ENCODE data around the gene MLEC.

Gene MLEC

GRCh38 chr12:120697344-120697743 lies 10.4 kb downstream of the MLEC start:
- ATAC-seq, result no peak
- TF ChIP-seq, protein P1, sequence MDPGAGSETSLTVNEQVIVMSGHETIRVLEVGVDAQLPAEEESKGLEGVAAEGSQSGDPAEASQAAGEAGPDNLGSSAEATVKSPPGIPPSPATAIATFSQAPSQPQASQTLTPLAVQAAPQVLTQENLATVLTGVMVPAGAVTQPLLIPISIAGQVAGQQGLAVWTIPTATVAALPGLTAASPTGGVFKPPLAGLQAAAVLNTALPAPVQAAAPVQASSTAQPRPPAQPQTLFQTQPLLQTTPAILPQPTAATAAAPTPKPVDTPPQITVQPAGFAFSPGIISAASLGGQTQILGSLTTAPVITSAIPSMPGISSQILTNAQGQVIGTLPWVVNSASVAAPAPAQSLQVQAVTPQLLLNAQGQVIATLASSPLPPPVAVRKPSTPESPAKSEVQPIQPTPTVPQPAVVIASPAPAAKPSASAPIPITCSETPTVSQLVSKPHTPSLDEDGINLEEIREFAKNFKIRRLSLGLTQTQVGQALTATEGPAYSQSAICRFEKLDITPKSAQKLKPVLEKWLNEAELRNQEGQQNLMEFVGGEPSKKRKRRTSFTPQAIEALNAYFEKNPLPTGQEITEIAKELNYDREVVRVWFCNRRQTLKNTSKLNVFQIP (CRISPR knock-in tag; IDR thresholded peaks at IDR 0.05; ENCODE audit: borderline replicate concordance, low read depth), result no peak
- TF ChIP-seq ESRRG (CRISPR knock-in tag; IDR thresholded peaks at IDR 0.05) (no peak), ARNTL (CRISPR knock-in tag; IDR thresholded peaks at IDR 0.05; ENCODE audit: borderline replicate concordance, low read depth) (no peak), BACH2 (CRISPR knock-in tag; IDR thresholded peaks at IDR 0.05; ENCODE audit: borderline replicate concordance) (no peak)

GRCh38 chr12:120698665-120699064 lies 11.7 kb downstream of the MLEC start:
- ATAC-seq, result no peak
- no peak for TF ChIP-seq CSRNP3 (CRISPR knock-in tag; IDR thresholded peaks at IDR 0.05)
- no peak for TF ChIP-seq PPARA (CRISPR knock-in tag; IDR thresholded peaks at IDR 0.05; ENCODE audit: borderline replicate concordance)
- no peak for TF ChIP-seq TOX (CRISPR knock-in tag; IDR thresholded peaks at IDR 0.05; ENCODE audit: borderline replicate concordance)
- TF ChIP-seq RARB (CRISPR knock-in tag; IDR thresholded peaks at IDR 0.05), result no peak
- no peak for TF ChIP-seq ZNF8 (CRISPR knock-in tag; IDR thresholded peaks at IDR 0.05)
- TF ChIP-seq, protein P1 (CRISPR knock-in tag; IDR thresholded peaks at IDR 0.05; ENCODE audit: borderline replicate concordance, low read depth), result no peak
- no peak for TF ChIP-seq ZC3H10 (CRISPR knock-in tag; IDR thresholded peaks at IDR 0.05)
- TF ChIP-seq, protein P2, sequence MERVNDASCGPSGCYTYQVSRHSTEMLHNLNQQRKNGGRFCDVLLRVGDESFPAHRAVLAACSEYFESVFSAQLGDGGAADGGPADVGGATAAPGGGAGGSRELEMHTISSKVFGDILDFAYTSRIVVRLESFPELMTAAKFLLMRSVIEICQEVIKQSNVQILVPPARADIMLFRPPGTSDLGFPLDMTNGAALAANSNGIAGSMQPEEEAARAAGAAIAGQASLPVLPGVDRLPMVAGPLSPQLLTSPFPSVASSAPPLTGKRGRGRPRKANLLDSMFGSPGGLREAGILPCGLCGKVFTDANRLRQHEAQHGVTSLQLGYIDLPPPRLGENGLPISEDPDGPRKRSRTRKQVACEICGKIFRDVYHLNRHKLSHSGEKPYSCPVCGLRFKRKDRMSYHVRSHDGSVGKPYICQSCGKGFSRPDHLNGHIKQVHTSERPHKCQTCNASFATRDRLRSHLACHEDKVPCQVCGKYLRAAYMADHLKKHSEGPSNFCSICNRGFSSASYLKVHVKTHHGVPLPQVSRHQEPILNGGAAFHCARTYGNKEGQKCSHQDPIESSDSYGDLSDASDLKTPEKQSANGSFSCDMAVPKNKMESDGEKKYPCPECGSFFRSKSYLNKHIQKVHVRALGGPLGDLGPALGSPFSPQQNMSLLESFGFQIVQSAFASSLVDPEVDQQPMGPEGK (CRISPR knock-in tag; IDR thresholded peaks at IDR 0.05; ENCODE audit: borderline replicate concordance), result no peak
- no peak for TF ChIP-seq SNAI2 (CRISPR knock-in tag; IDR thresholded peaks at IDR 0.05)
- no peak for TF ChIP-seq CSDC2 (CRISPR knock-in tag; IDR thresholded peaks at IDR 0.05)
- no peak for TF ChIP-seq ZFP30 (CRISPR knock-in tag; IDR thresholded peaks at IDR 0.05)
- TF ChIP-seq GLIS3 (CRISPR knock-in tag; IDR thresholded peaks at IDR 0.05), result no peak
- TF ChIP-seq ESRRG (CRISPR knock-in tag; IDR thresholded peaks at IDR 0.05), result no peak
- no peak for TF ChIP-seq ZNF565 (CRISPR knock-in tag; conservative IDR thresholded peaks at IDR 0.05; ENCODE audit: low read depth)
- TF ChIP-seq, protein P3, sequence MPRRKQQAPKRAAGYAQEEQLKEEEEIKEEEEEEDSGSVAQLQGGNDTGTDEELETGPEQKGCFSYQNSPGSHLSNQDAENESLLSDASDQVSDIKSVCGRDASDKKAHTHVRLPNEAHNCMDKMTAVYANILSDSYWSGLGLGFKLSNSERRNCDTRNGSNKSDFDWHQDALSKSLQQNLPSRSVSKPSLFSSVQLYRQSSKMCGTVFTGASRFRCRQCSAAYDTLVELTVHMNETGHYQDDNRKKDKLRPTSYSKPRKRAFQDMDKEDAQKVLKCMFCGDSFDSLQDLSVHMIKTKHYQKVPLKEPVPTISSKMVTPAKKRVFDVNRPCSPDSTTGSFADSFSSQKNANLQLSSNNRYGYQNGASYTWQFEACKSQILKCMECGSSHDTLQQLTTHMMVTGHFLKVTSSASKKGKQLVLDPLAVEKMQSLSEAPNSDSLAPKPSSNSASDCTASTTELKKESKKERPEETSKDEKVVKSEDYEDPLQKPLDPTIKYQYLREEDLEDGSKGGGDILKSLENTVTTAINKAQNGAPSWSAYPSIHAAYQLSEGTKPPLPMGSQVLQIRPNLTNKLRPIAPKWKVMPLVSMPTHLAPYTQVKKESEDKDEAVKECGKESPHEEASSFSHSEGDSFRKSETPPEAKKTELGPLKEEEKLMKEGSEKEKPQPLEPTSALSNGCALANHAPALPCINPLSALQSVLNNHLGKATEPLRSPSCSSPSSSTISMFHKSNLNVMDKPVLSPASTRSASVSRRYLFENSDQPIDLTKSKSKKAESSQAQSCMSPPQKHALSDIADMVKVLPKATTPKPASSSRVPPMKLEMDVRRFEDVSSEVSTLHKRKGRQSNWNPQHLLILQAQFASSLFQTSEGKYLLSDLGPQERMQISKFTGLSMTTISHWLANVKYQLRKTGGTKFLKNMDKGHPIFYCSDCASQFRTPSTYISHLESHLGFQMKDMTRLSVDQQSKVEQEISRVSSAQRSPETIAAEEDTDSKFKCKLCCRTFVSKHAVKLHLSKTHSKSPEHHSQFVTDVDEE (CRISPR knock-in tag; IDR thresholded peaks at IDR 0.05), result no peak
- no peak for TF ChIP-seq ARNTL (CRISPR knock-in tag; IDR thresholded peaks at IDR 0.05; ENCODE audit: borderline replicate concordance, low read depth)

- ATAC-seq, result no peak
- TF ChIP-seq ZNF565 (CRISPR knock-in tag; conservative IDR thresholded peaks at IDR 0.05; ENCODE audit: low read depth), result no peak
- TF ChIP-seq, protein P2 (CRISPR knock-in tag; IDR thresholded peaks at IDR 0.05; ENCODE audit: borderline replicate concordance), result no peak
- no peak for TF ChIP-seq ZNF70 (CRISPR knock-in tag; IDR thresholded peaks at IDR 0.05)
- TF ChIP-seq, protein P3 (CRISPR knock-in tag; IDR thresholded peaks at IDR 0.05), result no peak
- no peak for TF ChIP-seq TCF4 (CRISPR knock-in tag; IDR thresholded peaks at IDR 0.05; ENCODE audit: borderline replicate concordance)
- no peak for TF ChIP-seq ZC3H10 (CRISPR knock-in tag; IDR thresholded peaks at IDR 0.05)
- TF ChIP-seq CSDC2 (CRISPR knock-in tag; IDR thresholded peaks at IDR 0.05), result no peak
Measured at GRCh38 chr12:120699553-120699952, 12.6 kb downstream of the MLEC start.

Data from SK-N-SH treated with all-trans-retinoic acid at 6 μM for 48 hours (cell line).